K562 (cell line): ENCODE results near the gene SDE2. TPM values are rescaled to one million over a fixed set of nuclear protein-coding genes. Genes with fewer than 3 reads are reported as not detected.

Experiments used
- ARNT ChIP-seq, 2 experiments: fragments of 450-650 bp; IDR thresholded peaks; 2 replicates each; pipeline ENCODE4 v1.6.1; 2016; ENCODE audit warnings: mild to moderate bottlenecking in 1 of 2
- CC2D1A ChIP-seq: fragments of 450-650 bp; IDR thresholded peaks from 2 replicates; pipeline ENCODE4 v1.6.1; 2017; ENCODE audit warnings: mild to moderate bottlenecking
- EZH2 ChIP-seq: IDR thresholded peaks from 2 replicates; pipeline ENCODE4 v1.6.1; 2012; ENCODE audit warnings: low read depth, mild to moderate bottlenecking, inconsistent platforms, low read length, borderline replicate concordance
- FOXJ2 ChIP-seq: fragments of 200-800 bp; sonication (Bioruptor generic); IDR thresholded peaks from 2 replicates; pipeline ENCODE4 v1.6.1; 2016; ENCODE audit warnings: missing genetic modification characterization, missing compliant biosample characterization
- GATAD2A ChIP-seq: fragments of 450-650 bp; IDR thresholded peaks from 2 replicates; pipeline ENCODE4 v1.6.1; 2017
- GTF2E2 ChIP-seq: fragments of 200-800 bp; sonication (Bioruptor generic); IDR thresholded peaks from 2 replicates; pipeline ENCODE4 v1.6.1; 2016; ENCODE audit warnings: missing genetic modification characterization, missing compliant biosample characterization
- HDGF ChIP-seq: fragments of 450-650 bp; IDR thresholded peaks from 2 replicates; pipeline ENCODE4 v1.6.1; 2016
- IRF2 ChIP-seq: sonication (generic); formaldehyde crosslinking; IDR thresholded peaks from 2 replicates; pipeline ENCODE4 v1.8.1; 2022; ENCODE audit warnings: mild to moderate bottlenecking, missing genetic modification reagents
- JUND ChIP-seq, 2 experiments: IDR thresholded peaks; 2 replicates in 1 of 2; 3 replicates in 1 of 2; pipeline ENCODE4 v1.6.1; 2011; ENCODE audit warnings: borderline replicate concordance in 2 of 2, low read depth in 2 of 2, low read length in 2 of 2, improper control_type of control experiment in 1 of 2, missing biosample characterization in 1 of 2, missing genetic modification characterization in 1 of 2, missing genetic modification reagents in 1 of 2
- KAT7 ChIP-seq: sonication (generic); formaldehyde crosslinking; IDR thresholded peaks from 2 replicates; pipeline ENCODE4 v1.8.0; 2022; ENCODE audit warnings: missing genetic modification reagents, mild to moderate bottlenecking, borderline replicate concordance
- RUNX1 ChIP-seq: sonication (generic); IDR thresholded peaks from 2 replicates; pipeline ENCODE4 v1.6.1; 2016; ENCODE audit warnings: antibody characterized with exemption, low read depth
- TEAD4 ChIP-seq, 2 experiments: sonication (generic) in 1 of 2; formaldehyde crosslinking in 1 of 2; IDR thresholded peaks; 2 replicates each; pipeline versions ENCODE4 v1.6.1 to v1.8.0; 2012 to 2022; ENCODE audit warnings: borderline replicate concordance in 1 of 2, inconsistent platforms in 1 of 2, low read length in 1 of 2, mild to moderate bottlenecking in 1 of 2, missing genetic modification reagents in 1 of 2
- THRAP3 ChIP-seq: fragments of 450-650 bp; IDR thresholded peaks from 2 replicates; pipeline ENCODE4 v1.6.1; 2016; ENCODE audit warnings: mild to moderate bottlenecking, inconsistent platforms, borderline replicate concordance
- ZNF408 ChIP-seq: fragments of 250-450 bp; sonication (Bioruptor Pico); IDR thresholded peaks from 2 replicates; pipeline ENCODE4 v1.4.0; 2020; ENCODE audit warnings: low read depth, mild to moderate bottlenecking, moderate library complexity
- ZNF695 ChIP-seq: fragments of 450-650 bp; formaldehyde crosslinking; IDR thresholded peaks from 2 replicates; pipeline ENCODE4 v1.4.0; 2020; ENCODE audit warnings: mild to moderate bottlenecking, moderate library complexity
- polyA plus RNA-seq, 8 experiments: library from polyadenylated mRNA; depleted of rRNA in 4 of 8; stranded (reverse) in 5 of 8; unstranded in 3 of 8; fragments of >200 nt; fragmentation: Nextera tagmentation in 2 of 8; fragmentation: Illumina TruSeq in 1 of 8; extraction: Ambion mirVana in 2 of 8; extraction: Trizol in 1 of 8; gene quantifications; 2 replicates each; pipeline versions ENCODE4 v1.2.1 to v1.2.3, GENCODE V29; 2011 to 2014; ENCODE audit warnings: inconsistent platforms in 1 of 8, missing spikeins in 1 of 8
- total RNA-seq, 7 experiments: library from RNA; depleted of rRNA in 6 of 7; stranded (reverse); fragments of >200 nt in 6 of 7; fragmentation: Illumina TruSeq in 2 of 7; extraction: Trizol in 2 of 7; gene quantifications; 2 replicates each; pipeline versions ENCODE4 v1.2.1 to v1.2.3, GENCODE V29; 2011 to 2021; ENCODE audit warnings: low replicate concordance in 1 of 7
- TF ChIP-seq, protein P1 (sequence below): fragments of 450-650 bp; IDR thresholded peaks from 2 replicates; pipeline ENCODE4 v1.6.1; 2016; ENCODE audit warnings: low read depth, mild to moderate bottlenecking, moderate library complexity
- TF ChIP-seq, protein P2 (sequence below): fragments of 450-650 bp; IDR thresholded peaks from 2 replicates; pipeline ENCODE4 v1.6.1; 2017; ENCODE audit warnings: antibody characterized with exemption, mild to moderate bottlenecking
- TF ChIP-seq, protein P3 (sequence below): sonication (generic); formaldehyde crosslinking; IDR thresholded peaks from 2 replicates; pipeline ENCODE4 v1.8.0; 2022; ENCODE audit warnings: mild to moderate bottlenecking, missing genetic modification reagents
- TF ChIP-seq, protein P4 (sequence below): fragments of 450-650 bp; IDR thresholded peaks from 2 replicates; pipeline ENCODE4 v1.6.1; 2016; ENCODE audit warnings: mild to moderate bottlenecking

Gene SDE2
- total and polyA plus RNA-seq, 9 of the 15 experiments (the other 6 are each of a cell fraction or from before 2014, with no cell fraction given), result 14.3 to 62.3 (median 46.0) TPM

DNA sequence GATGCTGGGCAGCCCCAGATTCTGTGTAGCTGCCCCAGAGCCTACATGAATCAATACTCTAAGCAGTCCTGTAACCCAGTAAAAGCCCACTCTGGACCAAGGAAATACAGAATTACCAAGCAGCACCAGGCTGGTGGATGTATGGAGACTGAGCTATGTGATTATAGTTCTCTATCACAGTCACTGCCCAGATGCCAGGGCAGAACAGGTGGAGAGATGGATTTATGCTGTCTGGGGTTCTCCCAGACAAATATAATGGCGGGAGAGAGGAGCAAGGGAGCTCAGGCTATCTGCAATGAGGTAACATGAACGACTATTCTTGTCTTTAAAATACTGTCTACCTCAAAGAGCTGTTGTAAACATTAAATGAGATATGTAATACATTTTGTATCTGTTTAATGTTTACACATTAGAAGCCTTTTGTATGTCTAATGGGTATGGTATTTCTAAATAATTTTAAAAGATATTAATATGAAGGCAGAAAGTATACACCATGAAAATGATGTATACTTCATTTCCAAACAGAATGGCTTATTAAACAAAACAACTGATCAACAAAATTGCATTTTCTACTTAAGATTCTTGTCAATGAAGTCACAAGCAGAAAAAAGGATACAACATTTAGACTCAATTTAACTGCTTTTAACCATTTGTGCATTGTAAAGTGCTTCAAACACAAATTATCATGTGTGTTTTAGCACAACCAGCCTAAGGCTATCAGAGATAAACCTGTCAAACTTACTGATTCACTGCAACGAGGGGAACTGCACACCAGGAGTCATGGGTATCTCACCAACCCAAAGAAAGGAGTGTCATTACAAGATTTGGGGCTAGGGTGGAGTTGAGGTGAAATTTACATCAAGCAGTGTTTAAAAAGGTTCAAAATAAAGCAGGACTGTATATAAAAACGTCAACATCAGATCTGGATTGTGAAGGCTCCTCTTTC, 3.0 kb downstream of the SDE2 start (continued):
- TF ChIP-seq THRAP3 (no peak; the same call in 1 of the 2 replicates), ZNF408 (CRISPR knock-in tag) (no peak), FOXJ2 (tag) (no peak), ARNT (IDR thresholded peaks at IDR 0.05) (no peak), RUNX1 (no peak), GATAD2A (no peak), KAT7 (CRISPR knock-in tag) (no peak), IRF2 (no peak), CC2D1A (0 out of 2 replicates have a peak, but pooled peaks have one; percentile 21), GTF2E2 (tag) (no peak), EZH2 (no peak), ZNF695 (no peak), TEAD4 (IDR thresholded peaks at IDR 0.05; ENCODE audit: low read length) (peak; percentile 86), TEAD4 (CRISPR knock-in tag; IDR thresholded peaks at IDR 0.05; ENCODE audit: borderline replicate concordance) (no peak), JUND (IDR thresholded peaks at IDR 0.05; ENCODE audit: borderline replicate concordance, low read depth, low read length) (peak; percentile 50; the same call in 1 of the 2 replicates), JUND (tag; IDR thresholded peaks at IDR 0.05; ENCODE audit: borderline replicate concordance, low read depth, low read length) (peak; percentile 33; the same call in 1 of the 3 replicates), HDGF (0 out of 2 replicates have a peak, but pooled peaks have one; percentile 46)
- TF ChIP-seq, protein P1, sequence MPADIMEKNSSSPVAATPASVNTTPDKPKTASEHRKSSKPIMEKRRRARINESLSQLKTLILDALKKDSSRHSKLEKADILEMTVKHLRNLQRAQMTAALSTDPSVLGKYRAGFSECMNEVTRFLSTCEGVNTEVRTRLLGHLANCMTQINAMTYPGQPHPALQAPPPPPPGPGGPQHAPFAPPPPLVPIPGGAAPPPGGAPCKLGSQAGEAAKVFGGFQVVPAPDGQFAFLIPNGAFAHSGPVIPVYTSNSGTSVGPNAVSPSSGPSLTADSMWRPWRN, result no peak
- TF ChIP-seq, protein P2, sequence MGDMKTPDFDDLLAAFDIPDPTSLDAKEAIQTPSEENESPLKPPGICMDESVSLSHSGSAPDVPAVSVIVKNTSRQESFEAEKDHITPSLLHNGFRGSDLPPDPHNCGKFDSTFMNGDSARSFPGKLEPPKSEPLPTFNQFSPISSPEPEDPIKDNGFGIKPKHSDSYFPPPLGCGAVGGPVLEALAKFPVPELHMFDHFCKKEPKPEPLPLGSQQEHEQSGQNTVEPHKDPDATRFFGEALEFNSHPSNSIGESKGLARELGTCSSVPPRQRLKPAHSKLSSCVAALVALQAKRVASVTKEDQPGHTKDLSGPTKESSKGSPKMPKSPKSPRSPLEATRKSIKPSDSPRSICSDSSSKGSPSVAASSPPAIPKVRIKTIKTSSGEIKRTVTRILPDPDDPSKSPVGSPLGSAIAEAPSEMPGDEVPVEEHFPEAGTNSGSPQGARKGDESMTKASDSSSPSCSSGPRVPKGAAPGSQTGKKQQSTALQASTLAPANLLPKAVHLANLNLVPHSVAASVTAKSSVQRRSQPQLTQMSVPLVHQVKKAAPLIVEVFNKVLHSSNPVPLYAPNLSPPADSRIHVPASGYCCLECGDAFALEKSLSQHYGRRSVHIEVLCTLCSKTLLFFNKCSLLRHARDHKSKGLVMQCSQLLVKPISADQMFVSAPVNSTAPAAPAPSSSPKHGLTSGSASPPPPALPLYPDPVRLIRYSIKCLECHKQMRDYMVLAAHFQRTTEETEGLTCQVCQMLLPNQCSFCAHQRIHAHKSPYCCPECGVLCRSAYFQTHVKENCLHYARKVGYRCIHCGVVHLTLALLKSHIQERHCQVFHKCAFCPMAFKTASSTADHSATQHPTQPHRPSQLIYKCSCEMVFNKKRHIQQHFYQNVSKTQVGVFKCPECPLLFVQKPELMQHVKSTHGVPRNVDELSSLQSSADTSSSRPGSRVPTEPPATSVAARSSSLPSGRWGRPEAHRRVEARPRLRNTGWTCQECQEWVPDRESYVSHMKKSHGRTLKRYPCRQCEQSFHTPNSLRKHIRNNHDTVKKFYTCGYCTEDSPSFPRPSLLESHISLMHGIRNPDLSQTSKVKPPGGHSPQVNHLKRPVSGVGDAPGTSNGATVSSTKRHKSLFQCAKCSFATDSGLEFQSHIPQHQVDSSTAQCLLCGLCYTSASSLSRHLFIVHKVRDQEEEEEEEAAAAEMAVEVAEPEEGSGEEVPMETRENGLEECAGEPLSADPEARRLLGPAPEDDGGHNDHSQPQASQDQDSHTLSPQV, result 0 out of 2 replicates have a peak, but pooled peaks have one; percentile 52
- TF ChIP-seq, protein P3, sequence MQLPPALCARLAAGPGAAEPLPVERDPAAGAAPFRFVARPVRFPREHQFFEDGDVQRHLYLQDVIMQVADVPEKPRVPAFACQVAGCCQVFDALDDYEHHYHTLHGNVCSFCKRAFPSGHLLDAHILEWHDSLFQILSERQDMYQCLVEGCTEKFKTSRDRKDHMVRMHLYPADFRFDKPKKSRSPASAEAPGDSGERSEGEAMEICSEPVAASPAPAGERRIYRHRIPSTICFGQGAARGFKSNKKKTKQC, result no peak
- TF ChIP-seq, protein P4, sequence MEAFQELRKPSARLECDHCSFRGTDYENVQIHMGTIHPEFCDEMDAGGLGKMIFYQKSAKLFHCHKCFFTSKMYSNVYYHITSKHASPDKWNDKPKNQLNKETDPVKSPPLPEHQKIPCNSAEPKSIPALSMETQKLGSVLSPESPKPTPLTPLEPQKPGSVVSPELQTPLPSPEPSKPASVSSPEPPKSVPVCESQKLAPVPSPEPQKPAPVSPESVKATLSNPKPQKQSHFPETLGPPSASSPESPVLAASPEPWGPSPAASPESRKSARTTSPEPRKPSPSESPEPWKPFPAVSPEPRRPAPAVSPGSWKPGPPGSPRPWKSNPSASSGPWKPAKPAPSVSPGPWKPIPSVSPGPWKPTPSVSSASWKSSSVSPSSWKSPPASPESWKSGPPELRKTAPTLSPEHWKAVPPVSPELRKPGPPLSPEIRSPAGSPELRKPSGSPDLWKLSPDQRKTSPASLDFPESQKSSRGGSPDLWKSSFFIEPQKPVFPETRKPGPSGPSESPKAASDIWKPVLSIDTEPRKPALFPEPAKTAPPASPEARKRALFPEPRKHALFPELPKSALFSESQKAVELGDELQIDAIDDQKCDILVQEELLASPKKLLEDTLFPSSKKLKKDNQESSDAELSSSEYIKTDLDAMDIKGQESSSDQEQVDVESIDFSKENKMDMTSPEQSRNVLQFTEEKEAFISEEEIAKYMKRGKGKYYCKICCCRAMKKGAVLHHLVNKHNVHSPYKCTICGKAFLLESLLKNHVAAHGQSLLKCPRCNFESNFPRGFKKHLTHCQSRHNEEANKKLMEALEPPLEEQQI, result peak; percentile 55; the same call in 1 of the 2 replicates
